Mammary epithelial cell (primary cell): Measurements from ENCODE around the gene PGM5.

Experiments
- CTCF ChIP-seq, 2 donors: IDR thresholded peaks in 1 of 2; conservative IDR thresholded peaks in 1 of 2; 2 replicates each; pipeline ENCODE4 v1.5.1; 2011 to 2012; ENCODE audit warnings: inconsistent platforms in 2 of 2, low read length in 2 of 2, mild to moderate bottlenecking in 2 of 2, control low read depth in 1 of 2, low read depth in 1 of 2; ENCODE audit not compliant: insufficient read depth in 1 of 2; ENCODE audit errors: extremely low read depth in 1 of 2
- EZH2 ChIP-seq: IDR thresholded peaks from 2 replicates; pipeline ENCODE4 v1.6.1; 2012; ENCODE audit warnings: low read length, inconsistent platforms, borderline replicate concordance

- no peak for TF ChIP-seq CTCF (conservative IDR thresholded peaks at IDR 0.05 in 1 of 2, IDR thresholded peaks at IDR 0.05 in 1 of 2; ENCODE audit: extremely low read depth in 1 of 2, insufficient read depth in 1 of 2, low read depth in 1 of 2, low read length in 2 of 2)
- no peak for TF ChIP-seq EZH2
Measured at GRCh38 chr9:68509689-68510088, 153.3 kb downstream of the PGM5 start.
